ENCODE measurements around the gene CLIC4. TPM values are rescaled to one million over a fixed set of nuclear protein-coding genes. Genes with fewer than 3 reads are reported as not detected.

CLIC4 gene
- total and polyA plus RNA-seq, 2 experiments from 2014 or later, result 92.5 to 308 TPM

DNA sequence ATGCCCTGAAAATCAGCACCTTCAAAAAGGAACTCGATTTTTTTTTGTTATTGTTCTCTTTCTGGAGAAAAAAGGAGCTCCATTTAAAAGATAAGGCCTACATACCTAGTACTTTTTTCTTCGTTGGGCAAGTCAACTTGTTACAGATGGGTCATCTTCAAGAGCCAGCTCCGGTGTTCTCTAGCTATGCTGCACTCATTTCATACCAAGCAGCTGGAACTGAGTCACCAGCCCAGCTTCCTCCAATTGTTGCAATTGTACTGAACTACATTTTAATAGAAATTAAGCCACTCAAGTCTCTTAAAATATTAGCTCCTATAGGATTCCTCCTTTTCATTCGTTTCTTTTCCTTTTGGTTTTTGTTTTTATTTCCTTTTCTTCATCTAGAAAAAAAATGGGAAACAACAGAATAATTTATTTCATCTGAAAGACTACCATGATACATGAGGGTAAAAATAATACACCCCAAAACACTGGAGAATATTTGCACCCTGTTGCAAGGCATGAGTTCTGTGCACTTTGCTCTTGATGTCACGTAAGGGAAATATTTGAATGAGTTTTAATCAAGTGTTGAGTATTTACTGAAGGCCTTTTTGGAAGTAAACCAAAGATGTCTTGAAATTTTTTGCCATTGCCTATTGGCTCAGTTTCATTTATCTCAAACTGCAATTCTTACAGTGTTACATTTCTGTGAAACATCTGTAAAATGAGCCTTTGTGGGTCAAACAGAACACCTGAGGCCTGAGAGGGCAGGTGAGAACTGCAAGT is 60.5 kb downstream of the CLIC4 start:
- H3K4me2 ChIP-seq, result no peak overlapping the region
- TF ChIP-seq JUNB (IDR thresholded peaks at IDR 0.05; ENCODE audit: unreplicated experiment) (no peak), ZNF331 (CRISPR knock-in tag; IDR thresholded peaks at IDR 0.05; ENCODE audit: low read depth) (no peak), NANOG (IDR thresholded peaks at IDR 0.05; ENCODE audit: borderline replicate concordance) (no peak), EZH2phosphoT487 (IDR thresholded peaks at IDR 0.05; ENCODE audit: unreplicated experiment) (no peak), POLR2AphosphoS5 (IDR thresholded peaks at IDR 0.05; ENCODE audit: low read depth) (no peak), CREB1 (CRISPR knock-in tag; IDR thresholded peaks at IDR 0.05; ENCODE audit: low read depth) (no peak), STAT1 (IDR thresholded peaks at IDR 0.05; ENCODE audit: unreplicated experiment) (no peak)
- TF ChIP-seq, protein P1, sequence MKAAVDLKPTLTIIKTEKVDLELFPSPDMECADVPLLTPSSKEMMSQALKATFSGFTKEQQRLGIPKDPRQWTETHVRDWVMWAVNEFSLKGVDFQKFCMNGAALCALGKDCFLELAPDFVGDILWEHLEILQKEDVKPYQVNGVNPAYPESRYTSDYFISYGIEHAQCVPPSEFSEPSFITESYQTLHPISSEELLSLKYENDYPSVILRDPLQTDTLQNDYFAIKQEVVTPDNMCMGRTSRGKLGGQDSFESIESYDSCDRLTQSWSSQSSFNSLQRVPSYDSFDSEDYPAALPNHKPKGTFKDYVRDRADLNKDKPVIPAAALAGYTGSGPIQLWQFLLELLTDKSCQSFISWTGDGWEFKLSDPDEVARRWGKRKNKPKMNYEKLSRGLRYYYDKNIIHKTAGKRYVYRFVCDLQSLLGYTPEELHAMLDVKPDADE (IDR thresholded peaks at IDR 0.05), result no peak
- TF ChIP-seq, protein P2, sequence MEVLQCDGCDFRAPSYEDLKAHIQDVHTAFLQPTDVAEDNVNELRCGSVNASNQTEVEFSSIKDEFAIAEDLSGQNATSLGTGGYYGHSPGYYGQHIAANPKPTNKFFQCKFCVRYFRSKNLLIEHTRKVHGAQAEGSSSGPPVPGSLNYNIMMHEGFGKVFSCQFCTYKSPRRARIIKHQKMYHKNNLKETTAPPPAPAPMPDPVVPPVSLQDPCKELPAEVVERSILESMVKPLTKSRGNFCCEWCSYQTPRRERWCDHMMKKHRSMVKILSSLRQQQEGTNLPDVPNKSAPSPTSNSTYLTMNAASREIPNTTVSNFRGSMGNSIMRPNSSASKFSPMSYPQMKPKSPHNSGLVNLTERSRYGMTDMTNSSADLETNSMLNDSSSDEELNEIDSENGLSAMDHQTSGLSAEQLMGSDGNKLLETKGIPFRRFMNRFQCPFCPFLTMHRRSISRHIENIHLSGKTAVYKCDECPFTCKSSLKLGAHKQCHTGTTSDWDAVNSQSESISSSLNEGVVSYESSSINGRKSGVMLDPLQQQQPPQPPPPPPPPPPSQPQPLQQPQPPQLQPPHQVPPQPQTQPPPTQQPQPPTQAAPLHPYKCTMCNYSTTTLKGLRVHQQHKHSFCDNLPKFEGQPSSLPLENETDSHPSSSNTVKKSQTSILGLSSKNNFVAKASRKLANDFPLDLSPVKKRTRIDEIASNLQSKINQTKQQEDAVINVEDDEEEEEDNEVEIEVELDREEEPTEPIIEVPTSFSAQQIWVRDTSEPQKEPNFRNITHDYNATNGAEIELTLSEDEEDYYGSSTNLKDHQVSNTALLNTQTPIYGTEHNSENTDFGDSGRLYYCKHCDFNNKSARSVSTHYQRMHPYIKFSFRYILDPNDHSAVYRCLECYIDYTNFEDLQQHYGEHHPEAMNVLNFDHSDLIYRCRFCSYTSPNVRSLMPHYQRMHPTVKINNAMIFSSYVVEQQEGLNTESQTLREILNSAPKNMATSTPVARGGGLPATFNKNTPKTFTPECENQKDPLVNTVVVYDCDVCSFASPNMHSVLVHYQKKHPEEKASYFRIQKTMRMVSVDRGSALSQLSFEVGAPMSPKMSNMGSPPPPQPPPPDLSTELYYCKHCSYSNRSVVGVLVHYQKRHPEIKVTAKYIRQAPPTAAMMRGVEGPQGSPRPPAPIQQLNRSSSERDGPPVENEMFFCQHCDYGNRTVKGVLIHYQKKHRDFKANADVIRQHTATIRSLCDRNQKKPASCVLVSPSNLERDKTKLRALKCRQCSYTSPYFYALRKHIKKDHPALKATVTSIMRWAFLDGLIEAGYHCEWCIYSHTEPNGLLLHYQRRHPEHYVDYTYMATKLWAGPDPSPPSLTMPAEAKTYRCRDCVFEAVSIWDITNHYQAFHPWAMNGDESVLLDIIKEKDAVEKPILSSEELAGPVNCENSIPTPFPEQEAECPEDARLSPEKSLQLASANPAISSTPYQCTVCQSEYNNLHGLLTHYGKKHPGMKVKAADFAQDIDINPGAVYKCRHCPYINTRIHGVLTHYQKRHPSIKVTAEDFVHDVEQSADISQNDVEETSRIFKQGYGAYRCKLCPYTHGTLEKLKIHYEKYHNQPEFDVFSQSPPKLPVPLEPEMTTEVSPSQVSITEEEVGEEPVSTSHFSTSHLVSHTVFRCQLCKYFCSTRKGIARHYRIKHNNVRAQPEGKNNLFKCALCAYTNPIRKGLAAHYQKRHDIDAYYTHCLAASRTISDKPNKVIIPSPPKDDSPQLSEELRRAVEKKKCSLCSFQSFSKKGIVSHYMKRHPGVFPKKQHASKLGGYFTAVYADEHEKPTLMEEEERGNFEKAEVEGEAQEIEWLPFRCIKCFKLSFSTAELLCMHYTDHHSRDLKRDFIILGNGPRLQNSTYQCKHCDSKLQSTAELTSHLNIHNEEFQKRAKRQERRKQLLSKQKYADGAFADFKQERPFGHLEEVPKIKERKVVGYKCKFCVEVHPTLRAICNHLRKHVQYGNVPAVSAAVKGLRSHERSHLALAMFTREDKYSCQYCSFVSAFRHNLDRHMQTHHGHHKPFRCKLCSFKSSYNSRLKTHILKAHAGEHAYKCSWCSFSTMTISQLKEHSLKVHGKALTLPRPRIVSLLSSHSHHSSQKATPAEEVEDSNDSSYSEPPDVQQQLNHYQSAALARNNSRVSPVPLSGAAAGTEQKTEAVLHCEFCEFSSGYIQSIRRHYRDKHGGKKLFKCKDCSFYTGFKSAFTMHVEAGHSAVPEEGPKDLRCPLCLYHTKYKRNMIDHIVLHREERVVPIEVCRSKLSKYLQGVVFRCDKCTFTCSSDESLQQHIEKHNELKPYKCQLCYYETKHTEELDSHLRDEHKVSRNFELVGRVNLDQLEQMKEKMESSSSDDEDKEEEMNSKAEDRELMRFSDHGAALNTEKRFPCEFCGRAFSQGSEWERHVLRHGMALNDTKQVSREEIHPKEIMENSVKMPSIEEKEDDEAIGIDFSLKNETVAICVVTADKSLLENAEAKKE (CRISPR knock-in tag; IDR thresholded peaks at IDR 0.05), result no peak

More for the DNA sequence above, 60.5 kb downstream of the CLIC4 start:
- Mint-ChIP-seq H3K9me3 (no peaks in the 10 kb centered on the region), H3K4me3 (no peak overlapping the region), H3K27me3 (ENCODE audit: insufficient read depth, low read depth, poor library complexity) (no peaks in the 10 kb centered on the region), H3K4me1 (peaks cover 7% of the 10 kb centered on the region; the same call in 2 of the 3 replicates), H3K27ac (no peak overlapping the region), H3K36me3 (ENCODE audit: low read depth) (peaks cover 28% of the 10 kb centered on the region)
- no peak for ATAC-seq
- Histone ChIP-seq H4K20me1 (replicated peaks; ENCODE audit: insufficient read depth) (peaks cover 17% of the 10 kb centered on the region; the same call in 1 of the 2 replicates), H3K27ac (ENCODE audit: low read depth) (0 out of 2 replicates have a peak overlapping the region, but pooled peaks have one; percentile 7), H3K4me1 (ENCODE audit: insufficient read depth) (peaks cover 8% of the 10 kb centered on the region; the same call in 1 of the 2 replicates), H3F3A (replicated peaks; ENCODE audit: low read depth) (no peaks in the 10 kb centered on the region), H3K27me3 (ENCODE audit: insufficient read depth) (no peaks in the 10 kb centered on the region), H3K36me3 (ENCODE audit: insufficient read depth) (no peaks in the 10 kb centered on the region; the same call in 1 of the 2 replicates), H3K9me2 (ENCODE audit: insufficient read depth) (no peaks in the 10 kb centered on the region), H3K4me3 (no peak overlapping the region), H3K79me2 (replicated peaks; ENCODE audit: insufficient read depth) (peaks cover 95% of the 10 kb centered on the region), H2AFZ (no peak overlapping the region)
- no peak for DNase-seq (ENCODE audit: low spot score)

Data from GM23338 (cell line).